Esophagus muscularis mucosa (tissue), 4 donors: ENCODE measurements around the gene MRGPRD. TPM values are rescaled to one million over a fixed set of nuclear protein-coding genes. Genes with fewer than 3 reads are reported as not detected.
A peak's percentile ranks its signal among the peaks of the same experiment; 100 is the strongest.

Experiments
- DNase-seq: peaks from one replicate; pipeline ENCODE4 v3.0.0-alpha.2; 2017; ENCODE audit errors: extremely low spot score
- H3K27ac ChIP-seq, 4 donors: fragments of 200-600 bp; sonication (generic); replicated peaks in 1 of 4; 1 replicate in 3 of 4; 2 replicates in 1 of 4; pipeline ENCODE4 v1.5.1; 2016 to 2019; ENCODE audit warnings: mild to moderate bottlenecking in 1 of 4
- H3K27me3 ChIP-seq, 4 donors: fragments of 200-600 bp; sonication (generic); one replicate each; pipeline versions ENCODE4 v1.5.1 to v1.6.0; 2016 to 2019
- H3K36me3 ChIP-seq, 4 donors: fragments of 200-600 bp; sonication (generic); one replicate each; pipeline ENCODE4 v1.5.1; 2016 to 2019
- H3K4me1 ChIP-seq, 4 donors: fragments of 200-600 bp; sonication (generic); one replicate each; pipeline ENCODE4 v1.5.1; 2016 to 2019
- H3K4me3 ChIP-seq, 4 donors: fragments of 200-600 bp; sonication (generic); 1 replicate in 2 of 4; 2 replicates in 2 of 4; pipeline ENCODE4 v1.5.1; 2016 to 2019; ENCODE audit warnings: mild to moderate bottlenecking in 4 of 4, moderate library complexity in 1 of 4
- H3K9me3 ChIP-seq, 4 donors: fragments of 200-600 bp; sonication (generic); 1 replicate in 3 of 4; 2 replicates in 1 of 4; pipeline ENCODE4 v1.5.1; 2016 to 2019
- CTCF ChIP-seq, 3 experiments: fragments of 200-600 bp in 2 of 3; fragments of 450-650 bp in 1 of 3; sonication (generic) in 2 of 3; IDR thresholded peaks; one replicate each; pipeline ENCODE4 v1.5.1; 2017 to 2019; ENCODE audit warnings: antibody characterized with exemption in 3 of 3, mild to moderate bottlenecking in 2 of 3, moderate library complexity in 1 of 3
- EP300 ChIP-seq: sonication (generic); formaldehyde crosslinking; IDR thresholded peaks from one replicate; pipeline ENCODE4 v1.6.1; 2017; ENCODE audit warnings: antibody characterized with exemption
- POLR2A ChIP-seq: fragments of 450-650 bp; IDR thresholded peaks from one replicate; pipeline ENCODE4 v1.6.1; 2017; ENCODE audit warnings: antibody characterized with exemption, moderate library complexity, mild to moderate bottlenecking, low read depth
- POLR2AphosphoS5 ChIP-seq, 2 donors: sonication (generic); formaldehyde crosslinking; IDR thresholded peaks; one replicate each; pipeline ENCODE4 v1.6.1; 2017; ENCODE audit warnings: antibody characterized with exemption in 2 of 2
- WGBS: methylation state at CpG from one replicate; pipeline ENCODE4 v1.1.5; 2018; 5-methylcytosine and 5-hydroxymethylcytosine counted together
- intact Hi-C: fragments of 100-400 bp; cut with DNase I; formaldehyde crosslinking; loops from one replicate; pipeline ENCODE4 v1.15.1; 2023
- total RNA-seq, 4 donors: library from RNA; depleted of rRNA; stranded (reverse); fragments of >200 nt; gene quantifications; one replicate each; pipeline versions ENCODE4 v1.1.0 to v1.2.1, GENCODE V29; 2016

The MRGPRD gene
- total RNA-seq, 4 donors from 2014 or later = 0.32 to 2.5 (median 0.66) TPM; not detected in 1

GRCh38 chr11:68942095-68942620 is 38.6 kb downstream of the MRGPRD start:
- Histone ChIP-seq H3K27me3 (no peaks in the 10 kb centered on the region), H3K4me1 (peaks cover 9 to 100% (median 86%) of the 10 kb centered on the region in 4 donors), H3K27ac (peak overlapping the region; percentile 93 to 94 (median 94)), H3K36me3 (peaks cover 4 to 40% (median 31%) of the 10 kb centered on the region in 4 donors), H3K9me3 (no peaks in the 10 kb centered on the region), H3K4me3 (peak overlapping the region in 3 of 4 donors; percentile 23 to 38 (median 35))
- intact Hi-C loops = no loop called here
- DNase-seq = no peak
- 62% methylated on average over 8 of the region's 11 CpGs for WGBS
- TF ChIP-seq EP300 (no peak), POLR2AphosphoS5 (IDR thresholded peaks at IDR 0.05) (no peak), POLR2A (no peak), CTCF (IDR thresholded peaks at IDR 0.05) (no peak)

- H3K9me3 ChIP-seq = no peaks in the 10 kb centered on the region
- WGBS = 91% methylated on average over 10 of the region's 18 CpGs
- H3K27ac ChIP-seq = peak overlapping the region; percentile 93 to 94 (median 94)
- peak overlapping the region in 3 of 4 donors; percentile 23 to 38 (median 35) for H3K4me3 ChIP-seq
- DNase-seq = no peak
- TF ChIP-seq POLR2AphosphoS5 (IDR thresholded peaks at IDR 0.05) (peak; percentile 24 to 61), EP300 (no peak)
- H3K27me3 ChIP-seq = no peaks in the 10 kb centered on the region
- peaks cover 11 to 46% (median 38%) of the 10 kb centered on the region in 4 donors for H3K36me3 ChIP-seq
- intact Hi-C loops = no loop called here
- H3K4me1 ChIP-seq = peaks cover 5 to 100% (median 86%) of the 10 kb centered on the region in 4 donors
Measured at GRCh38 chr11:68941324-68942094, 39.3 kb downstream of the MRGPRD start.

- TF ChIP-seq EP300 = no peak
- TF ChIP-seq POLR2AphosphoS5 (IDR thresholded peaks at IDR 0.05) = no peak
- TF ChIP-seq POLR2A = no peak
- no peak for TF ChIP-seq CTCF (IDR thresholded peaks at IDR 0.05)
- H3K9me3 ChIP-seq = no peaks in the 10 kb centered on the region
- H3K4me3 ChIP-seq = peak overlapping the region in 3 of 4 donors; percentile 23 to 38 (median 35)
- WGBS = 89% methylated on average over 19 of the region's 20 CpGs
- no peaks in the 10 kb centered on the region for H3K27me3 ChIP-seq
- H3K36me3 ChIP-seq = peaks cover 18 to 53% (median 45%) of the 10 kb centered on the region in 4 donors
- intact Hi-C loops = no loop called here
- peak overlapping the region; percentile 93 to 94 (median 94) for H3K27ac ChIP-seq
- H3K4me1 ChIP-seq = peaks cover under 1 to 100% (median 86%) of the 10 kb centered on the region in 4 donors
- DNase-seq = no peak
Measured at GRCh38 chr11:68940651-68941323, 40.0 kb downstream of the MRGPRD start.

GRCh38 chr11:68939583-68940555 is 40.9 kb downstream of the MRGPRD start:
- Histone ChIP-seq H3K27ac (peak overlapping the region; percentile 93 to 94 (median 94)), H3K4me1 (peaks cover 0 to 100% (median 90%) of the 10 kb centered on the region in 4 donors), H3K36me3 (peaks cover 24 to 62% (median 53%) of the 10 kb centered on the region in 4 donors), H3K9me3 (no peaks in the 10 kb centered on the region), H3K4me3 (peak overlapping the region in 3 of 4 donors; percentile 23 to 38 (median 35)), H3K27me3 (no peaks in the 10 kb centered on the region)
- intact Hi-C loops = no loop called here
- no peak for DNase-seq
- TF ChIP-seq POLR2AphosphoS5 (IDR thresholded peaks at IDR 0.05) = no peak
- no peak for TF ChIP-seq POLR2A
- TF ChIP-seq CTCF (IDR thresholded peaks at IDR 0.05) = no peak
- TF ChIP-seq EP300 = no peak
- WGBS = 84% methylated on average over 32 of the region's 33 CpGs
